Sigmoid colon (tissue), 7 donors: Measurements from ENCODE around the gene ANO2. TPM values are rescaled to one million over a fixed set of nuclear protein-coding genes. Genes with fewer than 3 reads are reported as not detected.
"Not testable (repeated sequence)": the region's sequence is repeated elsewhere in the genome, so short reads cannot be mapped to it uniquely, and the experiment has no call there.

ENCODE experiments used
- DNase-seq: peaks from one replicate; pipeline ENCODE4 v3.0.0-alpha.2; 2019
- H3K27ac ChIP-seq, 4 donors: fragments of 200-600 bp; sonication (generic); one replicate each; pipeline ENCODE4 v1.5.1; 2016 to 2019; ENCODE audit warnings: mild to moderate bottlenecking in 1 of 4
- H3K27me3 ChIP-seq, 3 donors: fragments of 200-600 bp; sonication (generic); one replicate each; pipeline ENCODE4 v1.5.1; 2019; ENCODE audit warnings: mild to moderate bottlenecking in 1 of 3
- H3K36me3 ChIP-seq, 4 donors: fragments of 200-600 bp; sonication (generic); one replicate each; pipeline ENCODE4 v1.5.1; 2016 to 2019
- H3K4me1 ChIP-seq, 4 donors: fragments of 200-600 bp; sonication (generic); one replicate each; pipeline ENCODE4 v1.5.1; 2017 to 2019
- H3K4me3 ChIP-seq, 4 donors: fragments of 200-600 bp; sonication (generic); one replicate each; pipeline ENCODE4 v1.5.1; 2017 to 2019; ENCODE audit warnings: mild to moderate bottlenecking in 2 of 4, moderate library complexity in 1 of 4
- H3K9me3 ChIP-seq, 4 donors: fragments of 200-600 bp in 3 of 4; sonication (generic) in 3 of 4; one replicate each; pipeline versions ENCODE4 v1.5.1 to v1.6.1; 2013 to 2019
- CTCF ChIP-seq, 4 experiments: fragments of 450-650 bp in 3 of 4; fragments of 200-600 bp in 1 of 4; IDR thresholded peaks; one replicate each; pipeline ENCODE4 v1.5.1; 2016 to 2019; ENCODE audit warnings: antibody characterized with exemption in 4 of 4, mild to moderate bottlenecking in 3 of 4, moderate library complexity in 2 of 4
- EP300 ChIP-seq, 4 donors: sonication (generic); formaldehyde crosslinking; IDR thresholded peaks; one replicate each; pipeline ENCODE4 v1.6.1; 2017; ENCODE audit warnings: antibody characterized with exemption in 4 of 4
- POLR2A ChIP-seq, 2 donors: fragments of 450-650 bp; IDR thresholded peaks; one replicate each; pipeline ENCODE4 v1.6.1; 2016; ENCODE audit warnings: antibody characterized with exemption in 2 of 2, mild to moderate bottlenecking in 2 of 2, moderate library complexity in 2 of 2
- POLR2AphosphoS5 ChIP-seq, 4 donors: sonication (generic); formaldehyde crosslinking; IDR thresholded peaks; one replicate each; pipeline ENCODE4 v1.6.1; 2017; ENCODE audit warnings: antibody characterized with exemption in 4 of 4
- WGBS, 2 donors: extraction: QIAGEN DNeasy Blood & Tissue Kit; methylation state at CpG; one replicate each; pipeline ENCODE4 v1.1.7; 2013; 5-methylcytosine and 5-hydroxymethylcytosine counted together
- intact Hi-C: fragments of 100-400 bp; cut with DNase I; formaldehyde crosslinking; loops from one replicate; pipeline ENCODE4 v1.15.1; 2023
- polyA plus RNA-seq, 3 donors: library from polyadenylated mRNA; stranded (reverse); fragments of 200-250 nt; gene quantifications; one replicate each; pipeline ENCODE4 v1.2.3, GENCODE V29; 2013
- total RNA-seq, 4 donors: library from RNA; depleted of rRNA; stranded (reverse); fragments of >200 nt; gene quantifications; one replicate each; pipeline ENCODE4 v1.1.0, GENCODE V29; 2016
- donor health status: healthy with polysubstance abuse.
- donor health status: Bipolar disorder and iron deficiency.
- donor health status: healthy.

The ANO2 gene
- total and polyA plus RNA-seq, 7 donors, result 0.46 to 4.3 (median 1.8) TPM; not detected in 1

- H3K27ac ChIP-seq, result no peak overlapping the region
- TF ChIP-seq POLR2AphosphoS5 (IDR thresholded peaks at IDR 0.05), result no peak
- no peak for TF ChIP-seq CTCF (IDR thresholded peaks at IDR 0.05)
- H3K36me3 ChIP-seq, result no peaks in the 10 kb centered on the region
- 86 to 89% methylated on average over 6 of the region's 6 CpGs for WGBS, 2 donors
- H3K9me3 ChIP-seq, result no peaks in the 10 kb centered on the region
- H3K4me3 ChIP-seq, result no peak overlapping the region
- no peak for DNase-seq
- H3K4me1 ChIP-seq, result no peaks in the 10 kb centered on the region
- intact Hi-C loops, result no loop called here
- H3K27me3 ChIP-seq, result no peaks in the 10 kb centered on the region
Measured at GRCh38 chr12:5889381-5890047, 55.5 kb downstream of the ANO2 start.

GRCh38 chr12:5888816-5889315 is 56.2 kb downstream of the ANO2 start:
- Histone ChIP-seq H3K27me3 (no peaks in the 10 kb centered on the region), H3K36me3 (no peaks in the 10 kb centered on the region), H3K4me3 (no peak overlapping the region), H3K4me1 (no peaks in the 10 kb centered on the region), H3K9me3 (no peaks in the 10 kb centered on the region), H3K27ac (no peak overlapping the region)
- DNase-seq, result no peak
- no peak for TF ChIP-seq CTCF (IDR thresholded peaks at IDR 0.05)
- TF ChIP-seq EP300 (IDR thresholded peaks at IDR 0.05), result no peak
- no peak for TF ChIP-seq POLR2AphosphoS5 (IDR thresholded peaks at IDR 0.05)
- TF ChIP-seq POLR2A (IDR thresholded peaks at IDR 0.05), result no peak
- intact Hi-C loops, result no loop called here
- 90 to 92% methylated on average over 26 of the region's 26 CpGs for WGBS, 2 donors

GRCh38 chr12:5887819-5888218 is 57.2 kb downstream of the ANO2 start:
- H3K4me1 ChIP-seq, intact Hi-C loops, H3K27me3 ChIP-seq, H3K4me3 ChIP-seq, H3K36me3 ChIP-seq, H3K9me3 ChIP-seq, DNase-seq, H3K27ac ChIP-seq: not testable (repeated sequence)
- WGBS, 2 donors, result 53 to 82% methylated on average over 16 of the region's 16 CpGs

GRCh38 chr12:5884866-5885265 is 60.2 kb downstream of the ANO2 start:
- TF ChIP-seq EP300 (IDR thresholded peaks at IDR 0.05) (no peak), POLR2AphosphoS5 (IDR thresholded peaks at IDR 0.05) (no peak), CTCF (IDR thresholded peaks at IDR 0.05) (no peak), POLR2A (IDR thresholded peaks at IDR 0.05) (no peak)
- no peak overlapping the region for H3K4me3 ChIP-seq
- no peaks in the 10 kb centered on the region for H3K27me3 ChIP-seq
- no peaks in the 10 kb centered on the region for H3K4me1 ChIP-seq
- intact Hi-C loops, result no loop called here
- H3K36me3 ChIP-seq, result no peaks in the 10 kb centered on the region
- H3K27ac ChIP-seq, result no peak overlapping the region
- no peaks in the 10 kb centered on the region for H3K9me3 ChIP-seq
- DNase-seq, result no peak
- WGBS, 2 donors, result 74 to 78% methylated on average over 3 of the region's 3 CpGs

GRCh38 chr12:5884285-5884684 is 60.8 kb downstream of the ANO2 start:
- DNase-seq, result no peak

More at GRCh38 chr12:5884285-5884684, 60.8 kb downstream of the ANO2 start:
- 82 to 86% methylated on average over 2 of the region's 2 CpGs for WGBS, 2 donors
- intact Hi-C loops, result no loop called here
- Histone ChIP-seq H3K36me3 (no peaks in the 10 kb centered on the region), H3K4me1 (no peaks in the 10 kb centered on the region), H3K27me3 (no peaks in the 10 kb centered on the region), H3K27ac (no peak overlapping the region), H3K4me3 (no peak overlapping the region), H3K9me3 (no peaks in the 10 kb centered on the region)
- no peak for TF ChIP-seq CTCF (IDR thresholded peaks at IDR 0.05)
- no peak for TF ChIP-seq EP300 (IDR thresholded peaks at IDR 0.05)
- no peak for TF ChIP-seq POLR2A (IDR thresholded peaks at IDR 0.05)
- no peak for TF ChIP-seq POLR2AphosphoS5 (IDR thresholded peaks at IDR 0.05)
